Gastrocnemius medialis (tissue), 4 donors: ENCODE results near the gene DNAH6. TPM values are rescaled to one million over a fixed set of nuclear protein-coding genes. Genes with fewer than 3 reads are reported as not detected.

ENCODE experiments used
- ATAC-seq, 2 donors: fragments of 150-250 bp; one replicate each; pipeline ENCODE4 v1.9.1; 2016
- DNase-seq, 2 donors: peaks; one replicate each; pipeline ENCODE4 v3.0.0-alpha.2; 2019
- H3K27ac ChIP-seq, 4 donors: fragments of 200-600 bp; sonication (generic); 1 replicate in 1 of 4; 2 replicates in 3 of 4; pipeline ENCODE4 v1.5.1; 2016 to 2018; ENCODE audit warnings: mild to moderate bottlenecking in 2 of 4, moderate library complexity in 1 of 4
- H3K27me3 ChIP-seq, 3 donors: fragments of 200-600 bp; sonication (generic) in 2 of 3; 1 replicate in 1 of 3; 2 replicates in 2 of 3; pipeline versions ENCODE4 v1.5.1 to v1.6.0; 2016 to 2019; ENCODE audit warnings: mild to moderate bottlenecking in 1 of 3, moderate library complexity in 1 of 3
- H3K36me3 ChIP-seq, 2 donors: fragments of 200-600 bp; sonication (generic) in 1 of 2; one replicate each; pipeline ENCODE4 v1.5.1; 2017 to 2018
- H3K4me1 ChIP-seq, 2 donors: fragments of 200-600 bp; sonication (generic) in 1 of 2; one replicate each; pipeline ENCODE4 v1.5.1; 2016 to 2017; ENCODE audit warnings: mild to moderate bottlenecking in 2 of 2
- H3K4me3 ChIP-seq, 4 donors: fragments of 200-600 bp; sonication (generic) in 3 of 4; 1 replicate in 1 of 4; 2 replicates in 3 of 4; pipeline ENCODE4 v1.5.1; 2016 to 2019; ENCODE audit warnings: mild to moderate bottlenecking in 2 of 4
- H3K9me3 ChIP-seq, 3 donors: fragments of 200-600 bp; sonication (generic) in 2 of 3; 1 replicate in 1 of 3; 2 replicates in 2 of 3; pipeline ENCODE4 v1.5.1; 2016 to 2019
- POLR2A ChIP-seq, 2 donors: fragments of 450-650 bp; IDR thresholded peaks; one replicate each; pipeline ENCODE4 v1.6.1; 2017; ENCODE audit warnings: antibody characterized with exemption in 2 of 2, mild to moderate bottlenecking in 2 of 2, moderate library complexity in 2 of 2
- in situ Hi-C, 4 donors: fragments of 200-750 bp; cut with MboI; loops; one replicate each; pipeline versions ENCODE4 v1.15.0 to v1.8.0; 2017; ENCODE audit warnings: low sequenced_read_pairs in 4 of 4
- intact Hi-C: fragments of 100-400 bp; cut with DNase I; formaldehyde crosslinking; loops from one replicate; pipeline ENCODE4 v1.15.1; 2023; ENCODE audit warnings: low total_unique reads
- total RNA-seq, 4 donors: library from RNA; depleted of rRNA; stranded (reverse); fragments of >200 nt; gene quantifications; one replicate each; pipeline versions ENCODE4 v1.1.0 to v1.2.3, GENCODE V29; 2016
- TF ChIP-seq, protein P1 (sequence below), 5 experiments: fragments of 450-650 bp in 3 of 5; fragments of 200-600 bp in 2 of 5; sonication (generic) in 2 of 5; IDR thresholded peaks in 4 of 5; conservative IDR thresholded peaks in 1 of 5; 1 replicate in 4 of 5; 2 replicates in 1 of 5; pipeline ENCODE4 v1.5.1; 2016 to 2019; ENCODE audit warnings: antibody characterized with exemption in 5 of 5, mild to moderate bottlenecking in 3 of 5, moderate library complexity in 3 of 5

DNAH6 gene
- total RNA-seq, 4 donors from 2014 or later = not detected

DNA sequence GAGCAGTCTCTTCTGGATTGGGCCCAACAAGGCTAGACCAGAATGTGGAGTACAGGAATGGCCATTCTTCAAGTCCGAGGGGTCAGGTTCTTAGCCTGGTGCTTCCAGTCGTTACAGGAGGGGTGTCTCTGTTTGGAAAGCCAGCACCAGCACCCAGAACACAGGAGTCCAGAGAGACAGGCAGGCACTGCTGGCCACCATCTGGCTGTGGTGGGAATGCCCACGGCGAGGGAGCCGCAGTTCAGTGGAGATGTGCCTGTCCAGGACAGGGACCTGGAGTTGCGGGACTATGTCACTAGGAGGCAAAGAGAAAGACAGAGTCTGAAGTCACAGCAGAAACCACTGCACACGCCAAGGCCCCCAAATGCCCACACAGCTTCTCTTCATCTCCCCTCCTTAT, 305.5 kb downstream of the DNAH6 start:
- TF ChIP-seq, protein P1, sequence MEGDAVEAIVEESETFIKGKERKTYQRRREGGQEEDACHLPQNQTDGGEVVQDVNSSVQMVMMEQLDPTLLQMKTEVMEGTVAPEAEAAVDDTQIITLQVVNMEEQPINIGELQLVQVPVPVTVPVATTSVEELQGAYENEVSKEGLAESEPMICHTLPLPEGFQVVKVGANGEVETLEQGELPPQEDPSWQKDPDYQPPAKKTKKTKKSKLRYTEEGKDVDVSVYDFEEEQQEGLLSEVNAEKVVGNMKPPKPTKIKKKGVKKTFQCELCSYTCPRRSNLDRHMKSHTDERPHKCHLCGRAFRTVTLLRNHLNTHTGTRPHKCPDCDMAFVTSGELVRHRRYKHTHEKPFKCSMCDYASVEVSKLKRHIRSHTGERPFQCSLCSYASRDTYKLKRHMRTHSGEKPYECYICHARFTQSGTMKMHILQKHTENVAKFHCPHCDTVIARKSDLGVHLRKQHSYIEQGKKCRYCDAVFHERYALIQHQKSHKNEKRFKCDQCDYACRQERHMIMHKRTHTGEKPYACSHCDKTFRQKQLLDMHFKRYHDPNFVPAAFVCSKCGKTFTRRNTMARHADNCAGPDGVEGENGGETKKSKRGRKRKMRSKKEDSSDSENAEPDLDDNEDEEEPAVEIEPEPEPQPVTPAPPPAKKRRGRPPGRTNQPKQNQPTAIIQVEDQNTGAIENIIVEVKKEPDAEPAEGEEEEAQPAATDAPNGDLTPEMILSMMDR (IDR thresholded peaks at IDR 0.05 in 4 of 5, conservative IDR thresholded peaks at IDR 0.05 in 1 of 5) = no peak
- TF ChIP-seq POLR2A (IDR thresholded peaks at IDR 0.05) = no peak
- H3K27me3 ChIP-seq = no peaks in the 10 kb centered on the region
- H3K36me3 ChIP-seq = no peaks in the 10 kb centered on the region
- ATAC-seq (no peak), DNase-seq (no peak)
- H3K4me1 ChIP-seq = no peaks in the 10 kb centered on the region
- no peak overlapping the region for H3K27ac ChIP-seq
- no peak overlapping the region for H3K4me3 ChIP-seq
- H3K9me3 ChIP-seq = no peaks in the 10 kb centered on the region
- in situ Hi-C loops = no loop called here
- intact Hi-C loops = no loop called here

DNA sequence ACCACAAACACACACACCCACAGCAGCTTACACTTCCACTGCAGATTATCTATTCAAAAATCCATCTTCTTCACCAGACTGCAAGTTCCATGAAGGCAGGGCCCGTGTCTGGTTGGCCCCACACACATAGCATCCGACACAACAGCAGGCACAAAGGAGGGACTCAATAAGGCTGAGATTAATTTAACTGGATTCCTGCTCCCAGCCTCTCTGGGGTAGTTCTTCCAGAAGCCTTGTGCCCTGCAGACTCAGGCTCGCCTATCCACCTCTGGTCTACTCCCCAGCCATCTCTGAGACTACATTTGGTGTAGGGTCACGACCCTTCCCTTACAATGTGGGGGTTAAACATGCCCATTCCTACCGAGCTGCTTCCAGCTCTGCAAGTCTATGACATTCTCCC, 306.9 kb downstream of the DNAH6 start:
- intact Hi-C loops (no loop called here), in situ Hi-C loops (no loop called here)
- H3K4me1 ChIP-seq = no peaks in the 10 kb centered on the region
- no peaks in the 10 kb centered on the region for H3K27me3 ChIP-seq
- no peak for ATAC-seq
- no peaks in the 10 kb centered on the region for H3K36me3 ChIP-seq
- DNase-seq = no peak
- no peak overlapping the region for H3K27ac ChIP-seq
- H3K4me3 ChIP-seq = no peak overlapping the region
- no peaks in the 10 kb centered on the region for H3K9me3 ChIP-seq
- TF ChIP-seq POLR2A (IDR thresholded peaks at IDR 0.05) = no peak
- TF ChIP-seq, protein P1 (IDR thresholded peaks at IDR 0.05 in 4 of 5, conservative IDR thresholded peaks at IDR 0.05 in 1 of 5) = no peak

DNA sequence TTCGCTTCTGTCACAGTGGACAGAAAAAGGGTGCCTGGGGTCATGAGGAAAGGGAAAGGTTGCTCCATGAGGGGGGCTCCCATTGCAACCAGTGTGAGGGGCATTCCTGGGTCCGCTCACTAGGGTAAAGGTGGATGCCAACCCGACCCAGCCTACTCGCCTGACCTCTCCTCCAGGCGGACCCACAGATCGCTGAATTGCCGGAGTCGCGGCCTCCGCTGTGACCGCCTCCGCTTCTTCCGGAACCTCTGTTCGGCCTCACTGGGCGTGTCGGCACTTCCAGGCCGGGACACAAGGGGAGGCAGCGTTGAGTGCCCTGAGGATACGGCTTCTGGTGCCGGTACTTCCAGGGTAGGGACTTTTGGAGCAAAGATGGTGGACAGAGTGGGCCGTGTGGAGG, 307.5 kb downstream of the DNAH6 start:
- H3K27ac ChIP-seq = no peak overlapping the region
- DNase-seq (no peak), ATAC-seq (no peak)
- no peaks in the 10 kb centered on the region for H3K27me3 ChIP-seq
- no peak overlapping the region for H3K4me3 ChIP-seq
- intact Hi-C loops = no loop called here
- H3K9me3 ChIP-seq = no peaks in the 10 kb centered on the region
- TF ChIP-seq, protein P1 (IDR thresholded peaks at IDR 0.05 in 4 of 5, conservative IDR thresholded peaks at IDR 0.05 in 1 of 5) = no peak
- TF ChIP-seq POLR2A (IDR thresholded peaks at IDR 0.05) = no peak
- H3K36me3 ChIP-seq = no peaks in the 10 kb centered on the region
- in situ Hi-C loops = no loop called here
- no peaks in the 10 kb centered on the region for H3K4me1 ChIP-seq

DNA sequence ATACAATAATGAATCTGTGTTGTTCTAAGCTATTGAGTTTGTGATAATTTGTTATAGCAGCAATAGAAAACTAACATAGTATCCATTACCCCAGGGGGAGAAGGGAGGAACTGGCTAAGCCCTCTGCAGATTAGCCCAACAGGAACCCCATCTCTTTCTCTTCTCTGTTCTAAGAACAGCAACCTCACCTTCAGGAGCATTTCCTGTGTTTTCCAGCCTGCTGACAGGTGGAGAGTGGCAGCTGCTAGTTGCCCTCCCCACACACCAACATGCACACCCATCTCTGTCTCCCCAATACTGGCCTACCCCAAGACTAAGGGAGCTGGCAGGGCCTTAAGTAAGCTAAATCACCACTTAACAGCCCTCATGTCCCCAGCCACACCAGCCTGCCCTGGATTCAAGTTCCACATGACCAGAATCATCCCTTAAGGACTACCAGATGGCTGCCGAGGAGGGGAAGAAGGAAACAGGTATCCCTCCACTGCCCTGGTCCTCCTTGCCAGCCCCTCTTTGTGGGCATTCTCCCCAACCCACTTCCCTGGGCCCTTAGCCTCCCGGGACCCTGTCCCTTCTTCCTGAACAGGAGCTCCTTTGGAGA, 311.8 kb downstream of the DNAH6 start:
- in situ Hi-C loops (no loop called here), intact Hi-C loops (no loop called here)
- ATAC-seq = no peak
- no peaks in the 10 kb centered on the region for H3K4me1 ChIP-seq
- no peaks in the 10 kb centered on the region for H3K27me3 ChIP-seq
- H3K27ac ChIP-seq = no peak overlapping the region
- TF ChIP-seq, protein P1 (IDR thresholded peaks at IDR 0.05 in 4 of 5, conservative IDR thresholded peaks at IDR 0.05 in 1 of 5) = no peak
- no peak for DNase-seq
- H3K9me3 ChIP-seq = no peaks in the 10 kb centered on the region
- no peaks in the 10 kb centered on the region for H3K36me3 ChIP-seq
- H3K4me3 ChIP-seq = no peak overlapping the region

DNA sequence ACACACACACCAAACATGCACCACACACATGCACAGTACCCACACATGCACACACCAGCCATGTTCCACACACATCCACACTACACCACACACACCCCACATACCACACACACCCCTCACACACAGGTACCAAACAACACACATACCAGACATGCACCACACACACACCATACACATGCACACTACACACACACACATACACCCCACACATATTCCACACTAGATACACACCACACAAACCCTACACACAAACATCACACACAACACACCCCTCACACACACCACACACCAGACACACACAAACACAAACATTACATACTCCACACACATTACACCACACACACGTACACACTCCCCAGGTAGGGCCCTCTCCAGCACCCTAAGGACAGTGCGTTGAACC, 313.4 kb downstream of the DNAH6 start:
- H3K36me3 ChIP-seq = no peaks in the 10 kb centered on the region
- DNase-seq (no peak), ATAC-seq (no peak)
- no peaks in the 10 kb centered on the region for H3K27me3 ChIP-seq
- H3K4me3 ChIP-seq = no peak overlapping the region
- no peaks in the 10 kb centered on the region for H3K9me3 ChIP-seq
- TF ChIP-seq, protein P1 (IDR thresholded peaks at IDR 0.05 in 4 of 5, conservative IDR thresholded peaks at IDR 0.05 in 1 of 5) = no peak
- TF ChIP-seq POLR2A (IDR thresholded peaks at IDR 0.05) = no peak
- in situ Hi-C loops (no loop called here), intact Hi-C loops (no loop called here)
- no peaks in the 10 kb centered on the region for H3K4me1 ChIP-seq
- no peak overlapping the region for H3K27ac ChIP-seq
